H9 (cell line): Measurements from ENCODE around the gene GCNA. TPM values are rescaled to one million over a fixed set of nuclear protein-coding genes. Genes with fewer than 3 reads are reported as not detected.

Source experiments
- DNase-seq: peaks from one replicate; pipeline ENCODE4 v3.0.0-alpha.2; 2017
- H2AFZ ChIP-seq: one replicate; pipeline ENCODE4 v1.6.1; 2013; ENCODE audit warnings: mild to moderate bottlenecking, low read length, control low read depth, moderate library complexity
- H2AK5ac ChIP-seq: 2 replicates; pipeline ENCODE4 v1.6.1; 2013; ENCODE audit warnings: low read length, control low read depth, mixed read lengths; ENCODE audit not compliant: insufficient read length
- H2BK120ac ChIP-seq: one replicate; pipeline ENCODE4 v1.6.1; 2013; ENCODE audit warnings: low read depth, mild to moderate bottlenecking, low read length, control low read depth, inconsistent platforms; ENCODE audit not compliant: poor library complexity, severe bottlenecking
- H2BK12ac ChIP-seq: 2 replicates; pipeline ENCODE4 v1.6.1; 2013; ENCODE audit warnings: low read length, control low read depth, mixed read lengths, low read depth; ENCODE audit not compliant: insufficient read length
- H2BK15ac ChIP-seq: 2 replicates; pipeline ENCODE4 v1.6.1; 2013; ENCODE audit warnings: low read depth, low read length, control low read depth
- H2BK20ac ChIP-seq: one replicate; pipeline ENCODE4 v1.6.1; 2013; ENCODE audit warnings: low read depth, mild to moderate bottlenecking, low read length, control low read depth, inconsistent platforms; ENCODE audit not compliant: poor library complexity, severe bottlenecking
- H2BK5ac ChIP-seq: 2 replicates; pipeline ENCODE4 v1.6.1; 2013; ENCODE audit warnings: low read length, control low read depth, mixed read lengths; ENCODE audit not compliant: insufficient read length
- H3K14ac ChIP-seq: 2 replicates; pipeline ENCODE4 v1.6.1; 2013; ENCODE audit warnings: low read length, control low read depth; ENCODE audit not compliant: insufficient read depth
- H3K18ac ChIP-seq: 2 replicates; pipeline ENCODE4 v1.6.1; 2013; ENCODE audit warnings: low read depth, mild to moderate bottlenecking, mixed read lengths, low read length, control low read depth; ENCODE audit not compliant: insufficient read length
- H3K23ac ChIP-seq: 2 replicates; pipeline ENCODE4 v1.6.1; 2013; ENCODE audit warnings: low read length, control low read depth, mixed read lengths, low read depth; ENCODE audit not compliant: insufficient read length
- H3K23me2 ChIP-seq: 2 replicates; pipeline ENCODE4 v1.6.1; 2013; ENCODE audit warnings: low read depth, mild to moderate bottlenecking, mixed read lengths, low read length, control low read depth; ENCODE audit not compliant: insufficient read length, poor library complexity, severe bottlenecking
- H3K27ac ChIP-seq: 2 replicates; pipeline ENCODE4 v1.5.1; 2013; ENCODE audit warnings: low read length, control low read depth, mixed read lengths, low read depth; ENCODE audit not compliant: insufficient read length
- H3K27me3 ChIP-seq: 2 replicates; pipeline ENCODE4 v1.6.1; 2013; ENCODE audit warnings: low read length, control low read depth, inconsistent platforms; ENCODE audit not compliant: insufficient read depth
- H3K4ac ChIP-seq: 2 replicates; pipeline ENCODE4 v1.6.1; 2013; ENCODE audit warnings: low read depth, mild to moderate bottlenecking, control low read depth, inconsistent platforms, low read length, moderate library complexity
- H3K4me1 ChIP-seq: 2 replicates; pipeline ENCODE4 v1.6.1; 2013; ENCODE audit warnings: low read length, control low read depth, inconsistent platforms; ENCODE audit not compliant: insufficient read depth
- H3K4me2 ChIP-seq: 2 replicates; pipeline ENCODE4 v1.6.1; 2013; ENCODE audit warnings: low read length, control low read depth, mixed read lengths; ENCODE audit not compliant: insufficient read length, insufficient read depth
- H3K56ac ChIP-seq: 2 replicates; pipeline ENCODE4 v1.6.1; 2013; ENCODE audit warnings: low read depth, mild to moderate bottlenecking, mixed read lengths, low read length, control low read depth; ENCODE audit not compliant: insufficient read length
- H3K79me1 ChIP-seq: 2 replicates; pipeline ENCODE4 v1.6.1; 2013; ENCODE audit warnings: low read depth, mild to moderate bottlenecking, moderate library complexity, low read length, control low read depth, inconsistent platforms; ENCODE audit not compliant: insufficient read depth, poor library complexity, severe bottlenecking
- H3K79me2 ChIP-seq: 2 replicates; pipeline ENCODE4 v1.6.1; 2013; ENCODE audit warnings: low read length, control low read depth, inconsistent platforms; ENCODE audit not compliant: insufficient read depth
- H3K9ac ChIP-seq: 2 replicates; pipeline ENCODE4 v1.6.1; 2013; ENCODE audit warnings: low read length, control low read depth, mixed read lengths; ENCODE audit not compliant: insufficient read length; ENCODE audit errors: extremely low read depth
- H3K9me3 ChIP-seq: one replicate; pipeline ENCODE4 v1.6.1; 2013; ENCODE audit warnings: low read depth, low read length, inconsistent platforms; ENCODE audit not compliant: control insufficient read depth
- H3T11ph ChIP-seq: one replicate; pipeline ENCODE4 v1.6.1; 2013; ENCODE audit warnings: mild to moderate bottlenecking, low read length, control low read depth, inconsistent platforms
- H4K20me1 ChIP-seq: one replicate; pipeline ENCODE4 v1.6.1; 2013; ENCODE audit not compliant: control insufficient read depth, insufficient read length, insufficient read depth
- H4K5ac ChIP-seq: 2 replicates; pipeline ENCODE4 v1.6.1; 2013; ENCODE audit warnings: low read depth, mild to moderate bottlenecking, mixed read lengths, low read length, control low read depth; ENCODE audit not compliant: insufficient read length
- H4K8ac ChIP-seq: replicated peaks from 2 replicates; pipeline ENCODE4 v1.6.1; 2013; ENCODE audit warnings: low read length, control low read depth, mixed read lengths, low read depth; ENCODE audit not compliant: insufficient read length
- H4K91ac ChIP-seq: 2 replicates; pipeline ENCODE4 v1.6.1; 2013; ENCODE audit warnings: low read depth, mild to moderate bottlenecking, moderate library complexity, mixed read lengths, low read length, control low read depth; ENCODE audit not compliant: insufficient read length
- H3K27ac Mint-ChIP-seq, 3 experiments: 2 replicates in 2 of 3; 3 replicates in 1 of 3; pipeline ENCODE4 v1.8.0; 2020 to 2021; ENCODE audit warnings: mixed read lengths in 3 of 3, mild to moderate bottlenecking in 1 of 3, moderate library complexity in 1 of 3
- H3K27me3 Mint-ChIP-seq: 2 replicates; pipeline ENCODE4 v1.8.0; 2021; ENCODE audit warnings: low read depth, mild to moderate bottlenecking, moderate library complexity, mixed read lengths
- H3K36me3 Mint-ChIP-seq, 3 experiments: 2 replicates in 2 of 3; 3 replicates in 1 of 3; pipeline ENCODE4 v1.8.0; 2020 to 2021; ENCODE audit warnings: low read depth in 3 of 3, mixed read lengths in 3 of 3; ENCODE audit not compliant: insufficient read depth in 1 of 3
- H3K4me1 Mint-ChIP-seq, 2 experiments: 2 replicates each; pipeline ENCODE4 v1.8.0; 2020; ENCODE audit warnings: mixed read lengths in 2 of 2
- H3K4me3 Mint-ChIP-seq, 2 experiments: 2 replicates in 1 of 2; 3 replicates in 1 of 2; pipeline ENCODE4 v1.8.0; 2020 to 2021; ENCODE audit warnings: mild to moderate bottlenecking in 2 of 2, mixed read lengths in 2 of 2, moderate library complexity in 1 of 2
- H3K9me3 Mint-ChIP-seq, 2 experiments: 2 replicates in 1 of 2; 3 replicates in 1 of 2; pipeline ENCODE4 v1.8.0; 2020; ENCODE audit warnings: mild to moderate bottlenecking in 2 of 2, mixed read lengths in 2 of 2, moderate library complexity in 1 of 2
- CTCF ChIP-seq: fragments of 200-600 bp; sonication (generic); conservative IDR thresholded peaks from 3 replicates; pipeline ENCODE4 v1.8.0; 2021; ENCODE audit warnings: antibody characterized with exemption, mild to moderate bottlenecking
- WGBS: extraction: QIAGEN DNeasy Blood & Tissue Kit; methylation state at CpG from one replicate; pipeline ENCODE4 v1.1.7; 2013; ENCODE audit warnings: missing lambda C conversion rate, low lambda C conversion rate, mixed read lengths; ENCODE audit not compliant: insufficient read length; ENCODE audit errors: extremely low coverage; 5-methylcytosine and 5-hydroxymethylcytosine counted together
- total RNA-seq: library from RNA; stranded (reverse); gene quantifications from 2 replicates; pipeline ENCODE4 v1.2.1, GENCODE V29; 2021

Gene GCNA
- total RNA-seq, 1 experiment from 2014 or later = 0.96 TPM

GRCh38 chrX:71556036-71556435 is 22.2 kb upstream of the GCNA start:
- Histone ChIP-seq H2AFZ (no peak overlapping the region), H3K14ac (no peak overlapping the region), H2BK12ac (no peak overlapping the region), H2BK5ac (no peak overlapping the region), H3K23ac (no peak overlapping the region), H3K18ac (no peak overlapping the region), H3K9ac (no peak overlapping the region), H2BK15ac (no peak overlapping the region), H2BK20ac (no peak overlapping the region), H3K27ac (no peak overlapping the region), H3K4ac (no peak overlapping the region), H4K91ac (no peak overlapping the region), H3T11ph (no peak overlapping the region), H3K79me2 (no peaks in the 10 kb centered on the region; the same call in 1 of the 2 replicates), H4K8ac (no peak overlapping the region), H4K5ac (no peak overlapping the region), H3K56ac (no peak overlapping the region), H4K20me1 (no peaks in the 10 kb centered on the region), H3K79me1 (no peaks in the 10 kb centered on the region), H3K9me3 (peaks cover 24% of the 10 kb centered on the region), H2AK5ac (no peak overlapping the region), H2BK120ac (no peak overlapping the region), H3K4me1 (no peaks in the 10 kb centered on the region), H3K27me3 (no peaks in the 10 kb centered on the region), H3K23me2 (no peaks in the 10 kb centered on the region), H3K4me2 (no peak overlapping the region)
- no peak for TF ChIP-seq CTCF
- Mint-ChIP-seq H3K4me3 (no peak overlapping the region), H3K4me1 (no peaks in the 10 kb centered on the region), H3K27ac (peak overlapping the region in 1 of 3 experiments; percentile 9; a peak in 2 of 7 replicates), H3K27me3 (no peaks in the 10 kb centered on the region), H3K9me3 (peaks cover 55 to 69% of the 10 kb centered on the region in 2 experiments), H3K36me3 (peaks cover 33 to 79% (median 65%) of the 10 kb centered on the region in 3 experiments; a peak in 6 of 7 replicates)
- no peak for DNase-seq
- WGBS = no CpG with 5 or more reads among the region's 3 CpGs
